ENCODE results near the gene DOCK1.
"Not testable (repeated sequence)": the region's sequence is repeated elsewhere in the genome, so short reads cannot be mapped to it uniquely, and the experiment has no call there.

DOCK1 gene

DNA sequence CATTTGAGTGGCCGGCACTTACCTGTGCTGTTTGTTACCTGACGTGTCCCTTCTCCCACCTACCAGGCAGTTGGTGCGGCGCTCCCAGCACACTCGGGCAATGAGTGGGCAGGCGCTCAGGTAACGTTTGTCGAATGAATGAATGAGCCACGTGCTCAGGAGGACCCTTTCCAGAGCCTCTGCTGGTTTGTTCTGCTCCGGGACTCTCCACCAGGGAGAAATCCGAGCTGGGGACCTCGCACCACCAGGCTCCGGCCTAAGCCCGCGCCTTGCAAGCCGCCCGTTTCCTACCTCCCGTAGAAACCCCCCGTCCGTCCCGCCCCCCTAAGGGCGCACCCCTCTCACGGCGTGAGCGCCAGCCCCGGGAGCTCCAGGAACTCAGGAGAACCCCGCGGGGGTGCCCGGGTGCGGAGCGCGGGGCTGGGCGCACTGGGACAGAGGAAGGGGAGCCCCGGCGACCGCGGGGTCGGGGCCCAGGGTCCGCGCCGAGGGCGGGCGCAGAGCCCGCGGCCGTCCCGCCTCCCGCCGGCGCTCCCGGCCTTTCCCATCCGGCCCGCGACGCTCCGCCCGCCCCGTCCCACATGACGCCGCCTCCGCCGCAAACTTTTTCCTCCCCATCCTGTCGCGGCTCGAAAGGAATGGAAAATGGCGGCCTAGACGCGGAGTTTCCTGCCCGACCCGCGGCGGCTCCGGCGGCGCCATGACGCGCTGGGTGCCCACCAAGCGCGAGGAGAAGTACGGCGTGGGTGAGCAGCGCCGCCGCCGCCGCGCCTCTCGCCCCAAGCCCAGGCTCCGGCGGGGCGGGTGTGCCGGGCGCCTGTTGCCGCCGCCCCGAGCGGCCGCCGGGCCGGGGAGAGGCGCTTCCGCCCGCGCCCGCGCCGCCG is at the start of gene DOCK1:
TSS of gene DOCK1 (plus strand) at position 611 of the 884 bp plus-strand sequence. CDS start at position 701, 90 bp downstream.
- peak; percentile 17 for DNase-seq (ENCODE audit: low read depth, low spot score)

DNA sequence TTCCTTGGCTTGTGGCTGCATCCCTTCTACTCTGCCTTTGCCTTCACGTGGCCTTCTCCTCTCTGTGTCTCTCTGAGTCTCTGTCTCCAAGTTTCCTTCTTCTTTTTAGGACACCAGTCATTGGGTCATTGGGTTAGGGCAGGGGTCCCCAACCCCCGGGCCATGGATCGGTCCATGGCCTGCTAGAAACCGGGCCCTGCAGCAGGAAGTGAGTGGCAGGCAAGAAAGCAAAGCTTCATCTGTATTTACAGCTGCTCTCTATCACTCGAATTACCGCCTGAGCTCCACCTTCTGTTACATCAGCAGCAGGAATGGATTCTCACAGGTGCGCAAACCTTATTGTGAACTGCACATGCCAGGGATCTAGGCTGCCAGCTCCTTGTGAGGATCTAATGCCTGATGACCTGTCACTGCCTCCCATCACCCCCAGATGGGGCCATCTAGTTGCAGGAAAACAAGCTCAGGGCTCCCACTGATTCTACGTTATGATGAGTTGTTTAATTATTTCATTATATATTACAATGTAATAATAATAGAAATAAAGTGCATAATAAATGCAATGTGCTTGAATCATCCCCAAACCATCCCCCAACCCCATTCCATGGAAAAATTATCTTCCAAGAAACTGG is 47.9 kb upstream of the DOCK1 start:
- no peak for DNase-seq (ENCODE audit: low read depth, low spot score)

DNA sequence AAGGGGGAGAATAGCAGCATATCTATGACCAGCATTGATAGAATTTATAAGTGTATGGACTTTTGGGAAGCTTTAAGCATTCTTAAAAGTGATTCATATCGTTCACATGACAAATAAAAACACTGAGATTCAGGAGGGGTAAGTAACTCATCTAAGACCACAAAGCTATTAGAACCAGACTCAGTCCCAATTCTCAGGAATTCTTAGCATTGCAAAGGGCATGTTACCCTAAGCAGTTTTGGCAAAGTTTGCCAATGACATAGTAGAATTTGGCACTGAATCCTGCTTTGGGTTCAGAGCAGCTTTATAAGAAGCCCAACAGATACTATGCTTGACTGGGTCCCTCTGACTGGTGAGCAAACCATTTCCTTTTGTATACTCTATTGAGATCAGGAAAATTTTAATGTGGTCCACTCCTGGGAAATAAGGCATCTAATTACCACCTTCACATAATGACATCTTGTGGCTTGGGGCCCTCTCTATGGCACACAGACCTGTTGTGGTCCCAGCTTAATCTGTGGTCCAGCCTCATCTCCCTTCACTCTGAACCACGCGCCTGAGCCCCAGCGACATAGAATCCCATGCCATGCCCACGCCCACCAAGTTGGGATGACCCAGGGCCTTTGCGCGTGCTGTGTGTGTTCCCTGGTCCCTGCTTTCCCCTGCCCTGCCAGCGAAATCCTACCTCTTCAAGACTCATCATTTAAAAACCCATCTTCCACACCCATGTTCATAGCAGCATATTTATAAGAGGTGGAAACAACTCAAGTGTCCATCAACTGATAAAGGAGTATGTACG is 37.5 kb upstream of the DOCK1 start:
- DNase-seq (ENCODE audit: low read depth, low spot score) = peak; percentile 43

DNA sequence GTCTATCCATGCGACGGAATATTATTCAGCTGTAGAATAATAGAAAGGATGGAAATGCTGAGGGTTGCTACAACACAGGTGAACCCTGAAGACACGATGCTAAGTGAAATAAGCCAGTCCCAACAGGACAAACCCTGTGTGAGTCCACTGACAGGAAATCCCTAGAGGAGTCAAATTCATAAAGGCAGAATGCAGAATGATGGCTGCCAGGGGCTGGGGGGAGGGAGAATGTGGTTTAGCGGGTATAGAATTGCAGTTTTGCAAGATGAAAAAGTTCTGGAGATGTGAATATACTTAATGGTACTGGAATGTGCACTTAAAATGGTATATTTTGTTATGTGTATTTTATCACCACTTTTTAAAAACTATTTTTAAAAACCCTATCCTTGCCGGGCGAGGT is 36.9 kb upstream of the DOCK1 start:
- DNase-seq (ENCODE audit: low read depth, low spot score) = no peak

DNA sequence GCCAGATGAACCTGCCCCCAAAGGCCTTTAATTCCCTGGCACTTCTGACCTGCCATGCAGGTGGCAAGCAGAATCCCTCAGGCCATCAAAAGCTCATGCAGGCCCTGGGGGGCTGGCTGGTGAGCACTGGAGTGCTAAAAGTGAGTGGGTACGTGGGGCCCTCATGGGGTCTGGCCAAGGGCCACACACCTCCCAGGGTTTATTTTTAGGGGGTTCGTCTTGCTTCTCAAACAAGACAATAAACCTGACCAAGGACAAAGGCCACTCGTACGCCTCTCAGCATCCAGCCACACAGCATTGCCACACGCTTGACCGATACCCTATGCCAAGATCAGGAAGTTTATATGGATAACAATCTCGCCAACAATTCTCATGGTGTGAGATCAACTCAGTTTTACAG is 33.1 kb upstream of the DOCK1 start:
- no peak for DNase-seq (ENCODE audit: low read depth, low spot score)

DNA sequence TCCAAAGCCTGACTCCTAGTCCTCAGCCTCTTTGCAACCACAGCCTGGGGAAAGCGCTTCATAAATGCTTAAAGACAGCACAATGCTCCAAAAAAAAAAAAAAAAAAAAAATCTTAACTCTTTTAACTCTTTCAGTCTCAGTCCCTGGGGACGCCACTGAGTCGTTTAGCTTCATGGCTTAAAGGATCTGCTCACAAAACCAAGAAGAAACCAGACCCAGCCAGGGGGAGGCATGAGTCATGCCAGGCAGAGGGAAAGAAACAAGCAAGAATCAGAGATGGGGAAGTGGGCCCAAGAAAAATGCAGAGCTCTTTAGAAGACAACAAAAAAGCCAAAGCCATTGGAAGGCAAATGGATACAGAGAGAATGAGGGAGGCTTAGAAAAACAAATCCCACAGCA is 32.5 kb upstream of the DOCK1 start:
- DNase-seq (ENCODE audit: low read depth, low spot score) = no peak

DNA sequence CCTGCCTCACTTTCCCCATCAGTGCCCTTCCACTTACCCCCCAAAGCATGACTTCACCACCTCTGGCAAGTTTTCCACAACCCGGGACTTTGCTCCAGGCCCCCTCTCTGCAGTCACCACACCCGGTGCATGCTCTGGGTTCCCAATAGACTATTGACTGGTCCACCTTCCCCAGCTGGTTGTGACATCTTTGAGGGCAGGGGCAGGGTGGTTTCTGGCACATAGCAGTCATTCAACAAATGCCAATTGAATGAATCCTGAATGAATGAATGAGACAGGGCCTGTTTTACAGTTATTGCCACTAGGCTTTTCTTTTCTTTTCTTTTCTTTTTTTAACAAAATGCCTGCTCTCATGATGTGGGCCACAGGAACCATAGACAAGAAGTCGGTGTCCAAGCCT is 28.8 kb upstream of the DOCK1 start:
- no peak for DNase-seq (ENCODE audit: low read depth, low spot score)

DNA sequence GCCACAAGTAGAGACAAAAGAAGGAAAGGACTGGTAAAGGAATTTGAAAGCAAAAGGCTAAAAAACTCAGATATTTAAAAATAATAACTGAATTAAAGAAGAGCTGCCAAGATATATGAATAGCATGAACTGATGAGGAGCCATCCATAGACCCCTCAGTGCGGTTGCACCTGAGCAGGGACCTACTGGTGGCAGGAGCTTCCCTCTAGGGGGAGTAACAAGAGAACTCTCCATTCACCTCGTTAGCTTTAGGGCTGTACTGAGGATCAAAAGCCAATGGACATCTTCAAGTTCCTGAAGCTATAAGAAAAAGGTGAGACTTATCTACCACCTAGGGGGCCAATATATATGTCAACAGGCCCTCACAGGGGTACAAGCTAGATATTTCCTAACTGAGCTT is 27.8 kb upstream of the DOCK1 start:
- DNase-seq (ENCODE audit: low read depth, low spot score) = no peak

DNA sequence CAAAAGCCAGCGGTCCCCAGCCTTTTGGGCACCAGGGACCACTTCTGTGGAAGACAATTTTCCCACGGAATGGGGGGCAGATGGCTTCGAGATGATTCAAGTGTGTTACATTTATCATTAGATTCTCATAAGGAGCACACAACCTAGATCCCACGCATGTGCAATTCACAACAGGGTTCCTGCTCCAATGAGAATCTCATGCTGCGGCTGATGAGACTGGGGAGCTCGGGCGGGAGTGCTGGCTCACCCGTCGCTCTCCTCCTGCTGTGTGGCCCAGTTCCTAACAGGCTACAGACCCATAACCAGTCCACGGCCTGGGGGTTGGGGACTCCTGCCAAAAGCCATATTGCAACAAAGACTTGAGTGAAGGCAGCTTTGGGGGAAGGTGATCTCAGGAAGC is 26.6 kb upstream of the DOCK1 start:
- no peak for DNase-seq (ENCODE audit: low read depth, low spot score)

DNA sequence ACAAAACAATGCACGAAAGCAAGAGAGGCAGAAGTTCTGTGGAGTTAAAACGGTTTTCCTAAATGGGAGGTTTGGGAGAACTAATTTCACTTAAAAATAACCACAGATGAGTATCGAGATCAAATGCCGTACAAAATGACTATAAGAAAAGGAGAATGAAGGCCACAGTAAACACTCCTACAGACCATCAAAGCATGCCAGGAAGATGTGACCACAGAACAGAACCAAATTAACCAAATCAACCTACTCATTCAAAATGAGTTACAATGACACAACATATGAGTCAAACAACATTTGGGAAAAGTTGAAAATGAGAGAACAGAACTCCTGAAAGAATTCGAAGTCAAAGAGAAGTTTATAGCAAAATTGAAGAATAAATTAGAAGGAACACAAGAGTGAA is 24.3 kb upstream of the DOCK1 start:
- DNase-seq (ENCODE audit: low read depth, low spot score) = no peak

DNA sequence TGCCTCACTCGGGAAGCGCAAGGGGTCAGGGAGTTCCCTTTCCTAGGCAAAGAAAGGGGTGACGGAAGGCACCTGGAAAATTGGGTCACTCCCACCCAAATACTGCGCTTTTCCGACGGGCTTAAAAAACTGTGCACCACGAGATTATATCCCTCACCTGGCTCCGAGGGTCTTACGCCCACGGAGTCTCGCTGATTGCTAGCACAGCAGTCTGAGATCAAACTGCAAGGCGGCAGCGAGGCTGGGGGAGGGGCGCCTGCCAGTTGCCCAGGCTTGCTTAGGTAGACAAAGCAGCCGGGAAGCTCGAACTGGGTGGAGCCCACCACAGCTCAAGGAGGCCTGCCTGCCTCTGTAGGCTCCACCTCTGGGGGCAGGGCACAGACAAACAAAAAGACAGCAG is 23.2 kb upstream of the DOCK1 start:
- not testable (repeated sequence) for DNase-seq (ENCODE audit: low read depth, low spot score)

DNA sequence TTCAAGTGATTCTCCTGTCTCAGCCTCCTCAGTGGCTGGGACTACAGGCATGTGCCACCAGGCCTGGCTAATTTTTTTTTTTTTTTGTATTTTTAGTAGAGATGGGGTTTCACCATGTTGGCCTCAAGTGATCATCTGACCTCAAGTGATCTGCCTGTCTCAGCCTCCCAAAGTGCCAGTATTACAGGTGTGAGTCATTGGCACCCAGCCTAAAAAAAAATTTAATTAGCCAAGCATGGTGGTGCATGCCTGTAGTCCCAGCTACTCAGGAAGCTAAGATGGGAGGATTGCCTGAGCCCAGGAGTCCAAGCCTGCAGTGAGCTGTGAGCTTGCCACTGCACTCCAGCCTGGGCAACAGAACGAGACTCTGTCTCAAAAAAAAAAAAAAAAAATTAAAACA is 16.8 kb upstream of the DOCK1 start:
- not testable (repeated sequence) for DNase-seq (ENCODE audit: low read depth, low spot score)

DNA sequence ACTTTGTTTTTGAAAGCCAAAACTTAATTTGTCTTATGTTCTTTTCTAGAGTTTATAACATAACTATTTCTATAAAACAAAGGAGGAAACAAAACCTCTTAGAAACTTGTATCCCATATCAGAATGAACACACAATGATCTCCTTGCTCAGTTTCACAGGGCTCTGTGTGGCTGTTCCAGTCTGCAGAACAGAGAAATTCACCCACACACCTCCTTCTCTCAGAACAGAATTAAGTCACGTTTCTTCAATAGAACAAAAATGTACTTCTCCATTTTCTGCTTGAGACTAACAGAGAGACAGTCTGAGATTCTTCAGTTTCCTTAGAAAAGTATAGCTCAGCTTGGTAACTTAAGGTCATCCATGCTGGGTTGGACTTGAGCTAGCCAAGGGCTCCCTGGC is 15.8 kb upstream of the DOCK1 start:
- DNase-seq (ENCODE audit: low read depth, low spot score) = no peak

DNA sequence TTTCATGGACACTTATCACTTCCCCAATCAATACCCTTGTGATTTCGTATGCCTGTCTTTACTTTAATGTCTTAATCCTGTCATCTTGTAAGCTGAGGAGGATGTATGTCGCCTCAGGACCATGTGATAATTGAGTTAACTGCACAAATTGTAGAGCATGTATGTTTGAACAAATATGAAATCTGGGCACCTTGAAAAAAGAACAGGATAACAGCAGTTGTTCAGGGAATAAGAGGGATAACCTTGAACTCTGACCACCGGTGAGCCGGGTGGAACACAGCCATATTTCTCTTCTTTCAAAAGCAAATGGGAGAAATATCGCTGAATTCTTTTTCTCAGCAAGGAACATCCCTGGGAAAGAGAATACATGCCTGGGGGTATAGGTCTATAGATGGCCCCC is 14.4 kb upstream of the DOCK1 start:
- not testable (repeated sequence) for DNase-seq (ENCODE audit: low read depth, low spot score)

DNA sequence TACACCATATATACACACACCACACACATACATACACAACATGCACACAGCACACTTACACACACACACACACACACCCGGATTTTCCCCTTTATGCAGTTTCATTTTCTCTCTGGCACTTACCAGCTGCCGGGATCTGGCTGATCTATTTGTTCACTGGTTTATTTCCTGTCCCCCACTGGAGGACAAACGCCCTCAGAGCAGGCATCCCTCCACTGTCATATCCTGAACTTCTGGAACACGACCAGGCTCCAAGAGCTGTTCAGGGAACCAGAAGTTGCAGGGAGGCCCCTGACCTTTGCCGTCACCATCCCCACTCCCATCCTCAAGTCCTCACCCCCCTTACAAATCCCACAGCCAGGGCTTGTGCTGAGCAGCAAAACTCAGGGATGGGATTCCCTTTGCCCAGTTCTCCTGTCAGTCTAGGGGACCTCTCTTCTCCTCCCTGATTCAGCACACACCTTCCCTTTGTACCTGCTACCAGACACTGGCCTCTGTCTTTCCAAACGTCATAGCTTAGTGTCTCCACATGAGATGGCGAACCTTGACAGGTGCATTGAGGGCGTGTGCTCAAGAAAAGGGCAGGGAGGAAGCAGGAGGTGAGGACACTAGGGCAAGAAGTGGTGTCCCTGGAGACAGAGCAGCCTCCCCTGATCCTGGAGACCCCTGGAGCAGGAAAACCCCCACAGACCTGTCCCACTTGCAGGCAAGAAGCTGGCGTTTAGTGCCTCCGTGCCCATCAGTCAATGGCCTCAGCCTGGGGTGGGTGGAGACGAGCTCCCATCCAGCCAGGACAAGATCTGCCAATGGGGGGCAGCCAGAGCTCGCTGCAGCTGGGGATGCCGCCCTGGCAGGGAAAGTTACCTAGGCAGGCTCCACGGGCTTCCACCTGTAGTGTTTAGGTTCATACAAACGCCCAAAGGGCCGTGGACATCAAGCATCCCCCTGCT is 12.7 kb upstream of the DOCK1 start:
- no peak for DNase-seq (ENCODE audit: low read depth, low spot score)

DNA sequence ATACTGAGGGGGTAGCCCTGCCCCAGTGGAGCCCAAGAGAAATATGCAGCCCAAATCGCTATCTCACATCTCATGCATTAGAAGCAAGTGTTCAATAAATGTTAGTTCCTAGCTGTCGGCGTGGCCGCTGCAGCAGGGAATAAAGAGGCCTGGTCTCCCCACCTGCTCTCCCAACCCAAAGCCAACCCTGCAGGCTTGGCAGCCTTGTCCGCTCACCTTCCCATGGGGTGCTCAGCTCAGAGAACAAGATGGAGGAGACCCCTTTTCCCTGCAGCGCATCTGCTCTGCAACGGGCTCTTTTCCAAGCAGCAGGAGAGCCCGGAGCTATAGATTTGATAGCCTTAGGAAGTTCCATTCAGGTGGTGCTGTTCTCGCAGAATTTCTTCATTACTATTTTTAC is 12.0 kb upstream of the DOCK1 start:
- DNase-seq (ENCODE audit: low read depth, low spot score) = no peak

DNA sequence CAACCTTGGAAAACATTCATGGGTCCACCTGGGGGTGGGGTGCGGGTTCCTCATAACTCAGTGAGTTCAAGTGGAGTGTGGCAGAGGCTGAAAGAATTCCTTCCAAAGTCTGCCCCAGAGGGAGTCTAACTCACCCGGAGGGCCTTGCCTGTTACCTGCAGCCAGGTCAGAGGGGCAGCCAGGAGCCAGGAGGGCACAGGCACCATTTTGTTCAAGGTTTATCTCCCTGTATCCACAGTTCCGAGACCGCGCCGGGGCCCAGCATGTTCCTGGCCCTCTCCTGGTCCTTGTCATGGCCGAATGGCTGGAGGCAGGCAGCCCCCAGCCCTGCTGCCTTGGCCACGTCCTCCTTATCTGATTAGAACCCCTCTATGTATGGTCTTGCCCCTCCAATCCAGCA is 11.4 kb upstream of the DOCK1 start:
- DNase-seq (ENCODE audit: low read depth, low spot score) = no peak

DNA sequence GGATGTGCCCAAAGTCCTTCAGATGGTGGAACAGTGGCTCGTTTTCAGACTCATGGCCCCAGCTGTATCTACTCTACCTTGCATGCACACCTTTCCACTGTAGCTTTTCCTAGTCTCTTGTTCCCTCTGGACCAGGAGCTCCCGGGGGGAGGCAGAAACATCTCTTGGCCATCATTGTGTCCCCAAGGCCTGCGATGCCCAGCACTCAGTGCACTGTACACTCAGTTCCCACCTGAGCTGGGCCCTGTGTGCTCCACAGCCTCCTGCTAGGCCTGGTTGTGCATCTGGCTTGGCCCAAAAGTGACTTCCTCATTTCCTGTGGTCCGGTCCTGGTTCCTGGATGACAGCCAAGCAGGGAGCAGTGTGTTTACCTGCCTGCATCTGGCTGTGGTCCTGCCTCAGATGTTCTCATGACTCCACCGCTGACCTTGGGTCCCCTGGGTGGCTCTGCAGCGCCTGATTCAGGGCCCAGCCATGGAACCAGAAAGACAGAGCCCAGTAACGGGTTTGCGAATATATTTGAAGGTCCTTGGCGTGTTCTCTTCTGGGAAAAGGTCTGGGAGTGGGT is 9.9 kb upstream of the DOCK1 start:
- DNase-seq (ENCODE audit: low read depth, low spot score) = no peak

DNA sequence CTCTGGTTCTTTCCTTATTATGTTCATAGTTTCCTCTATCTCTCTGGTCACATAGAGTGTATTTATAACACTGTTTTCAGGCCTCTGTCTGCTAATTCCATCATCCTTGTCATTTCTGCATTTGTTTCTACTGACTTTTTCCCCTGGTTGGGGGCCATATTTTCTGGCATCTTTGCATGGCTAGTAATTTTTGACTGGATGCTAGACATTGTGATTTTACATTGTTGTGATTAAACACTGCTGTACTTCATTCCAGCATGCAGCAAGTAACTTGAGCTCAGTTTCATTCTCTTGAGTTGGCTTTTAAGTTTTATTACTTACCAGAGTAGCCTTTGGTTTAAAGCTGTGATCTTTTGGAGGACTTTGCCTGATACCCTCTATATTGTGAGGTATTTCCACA is 6.8 kb upstream of the DOCK1 start:
- DNase-seq (ENCODE audit: low read depth, low spot score) = no peak

DNA sequence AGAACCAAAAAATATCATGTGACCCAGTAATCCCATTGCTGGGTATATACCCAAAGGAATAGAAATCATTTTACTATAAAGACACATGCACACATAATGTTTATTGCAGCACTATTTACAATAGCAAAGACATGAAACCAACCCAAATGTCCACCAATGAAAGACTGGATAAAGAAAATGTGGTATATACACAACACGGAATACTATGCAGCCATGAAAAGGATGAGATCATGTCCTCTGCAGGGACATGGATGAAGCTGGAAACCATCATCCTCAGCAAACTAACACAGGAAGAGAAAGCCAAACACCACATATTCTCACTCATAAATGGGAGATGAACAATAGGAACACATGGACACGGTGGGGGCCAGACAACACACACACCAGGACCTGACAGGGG is 5.7 kb upstream of the DOCK1 start:
- DNase-seq (ENCODE audit: low read depth, low spot score) = not testable (repeated sequence)

DNA sequence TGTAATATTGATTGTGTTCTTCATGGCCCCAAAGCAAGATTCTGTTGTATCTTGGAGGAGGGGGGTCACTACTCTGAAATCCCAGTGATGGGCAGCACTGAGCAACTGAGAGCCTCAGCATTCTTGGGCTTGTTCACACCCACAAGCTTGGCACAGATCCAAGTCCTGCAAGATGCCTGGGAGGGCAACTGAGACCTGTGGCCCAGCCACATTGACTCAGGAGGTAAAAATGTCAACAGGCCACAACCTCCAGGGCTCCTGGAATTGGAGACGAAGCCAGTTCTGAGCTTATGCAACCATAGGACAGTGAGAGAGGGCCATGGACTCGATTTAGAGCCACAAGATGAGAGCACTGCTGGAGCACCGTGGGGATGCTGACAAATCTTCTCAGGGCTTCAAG is 3.1 kb upstream of the DOCK1 start:
- DNase-seq (ENCODE audit: low read depth, low spot score) = no peak
